ENCODE results near the gene SLC23A2. TPM values are rescaled to one million over a fixed set of nuclear protein-coding genes. Genes with fewer than 3 reads are reported as not detected.

The SLC23A2 gene
- total RNA-seq, 2 experiments from 2014 or later, result 12.9 to 14.1 TPM

Other genes starting within 250 kb of the SLC23A2 start
- gene RASSF2, start 177.9 kb downstream of the SLC23A2 start, total RNA-seq, result 10 to 100 TPM; 69.1 to 70.6 TPM
- 10 to 100 TPM; 71.2 to 73.3 TPM for gene TMEM230, start 111.6 kb upstream of the SLC23A2 start, total RNA-seq
- gene PCNA, start 118.4 kb upstream of the SLC23A2 start, total RNA-seq, result 100 to 1,000 TPM; 413 to 415 TPM
- gene CDS2, start 125.5 kb upstream of the SLC23A2 start, total RNA-seq, result 10 to 100 TPM; 67.4 to 68.2 TPM

Measured in activated CD4-positive, alpha-beta memory T cell treated with anti-CD3 and anti-CD28 coated beads, Interleukin-2, amount 10 ng/mL, durations not matched to agents 7 days and 5 days (primary cell).